NCI-H1092 treated with DMSO at 0.1 percent for 48 hours (cell line): ENCODE results near the gene RPS6KC1.
"Not testable (repeated sequence)": the region's sequence is repeated elsewhere in the genome, so short reads cannot be mapped to it uniquely, and the experiment has no call there.

ENCODE experiments used
- DNase-seq: peaks from one replicate; lab custom pipeline; 2025; lab: John Stamatoyannopoulos, UW

RPS6KC1 gene

GRCh38 chr1:213054733-213055591 is 3.9 kb downstream of the RPS6KC1 start:
- no peak for DNase-seq

- DNase-seq: no peak
Observed at GRCh38 chr1:213055767-213056166, 4.7 kb downstream of the RPS6KC1 start.

- DNase-seq: no peak
Observed at GRCh38 chr1:213057264-213058059, 6.4 kb downstream of the RPS6KC1 start.

- no peak for DNase-seq
Observed at GRCh38 chr1:213060836-213061235, 9.8 kb downstream of the RPS6KC1 start.

- no peak for DNase-seq
Observed at GRCh38 chr1:213061263-213061662, 10.2 kb downstream of the RPS6KC1 start.

GRCh38 chr1:213065800-213066199 is 14.8 kb downstream of the RPS6KC1 start:
- no peak for DNase-seq

- DNase-seq: no peak
Observed at GRCh38 chr1:213066363-213066762, 15.3 kb downstream of the RPS6KC1 start.

GRCh38 chr1:213067352-213067751 is 16.3 kb downstream of the RPS6KC1 start:
- no peak for DNase-seq

- peak; percentile 41 for DNase-seq
Observed at GRCh38 chr1:213070406-213070805, 19.4 kb downstream of the RPS6KC1 start.

GRCh38 chr1:213075725-213076124 is 24.7 kb downstream of the RPS6KC1 start:
- no peak for DNase-seq

- DNase-seq: no peak
Observed at GRCh38 chr1:213082420-213083111, 31.5 kb downstream of the RPS6KC1 start.

- DNase-seq: no peak
Observed at GRCh38 chr1:213083112-213083445, 32.0 kb downstream of the RPS6KC1 start.

- DNase-seq: no peak
Observed at GRCh38 chr1:213087911-213088310, 36.9 kb downstream of the RPS6KC1 start.

- no peak for DNase-seq
Observed at GRCh38 chr1:213089924-213090677, 39.1 kb downstream of the RPS6KC1 start.

GRCh38 chr1:213094446-213094845 is 43.4 kb downstream of the RPS6KC1 start:
- DNase-seq: no peak

- DNase-seq: no peak
Observed at GRCh38 chr1:213095467-213095866, 44.4 kb downstream of the RPS6KC1 start.

GRCh38 chr1:213099682-213100399 is 48.8 kb downstream of the RPS6KC1 start:
- no peak for DNase-seq

GRCh38 chr1:213100565-213100964 is 49.5 kb downstream of the RPS6KC1 start:
- DNase-seq: not testable (repeated sequence)

GRCh38 chr1:213103377-213104306 is 52.6 kb downstream of the RPS6KC1 start:
- no peak for DNase-seq

GRCh38 chr1:213104604-213105003 is 53.6 kb downstream of the RPS6KC1 start:
- DNase-seq: no peak
